ENCODE results near the gene ZNF814.

DNA sequence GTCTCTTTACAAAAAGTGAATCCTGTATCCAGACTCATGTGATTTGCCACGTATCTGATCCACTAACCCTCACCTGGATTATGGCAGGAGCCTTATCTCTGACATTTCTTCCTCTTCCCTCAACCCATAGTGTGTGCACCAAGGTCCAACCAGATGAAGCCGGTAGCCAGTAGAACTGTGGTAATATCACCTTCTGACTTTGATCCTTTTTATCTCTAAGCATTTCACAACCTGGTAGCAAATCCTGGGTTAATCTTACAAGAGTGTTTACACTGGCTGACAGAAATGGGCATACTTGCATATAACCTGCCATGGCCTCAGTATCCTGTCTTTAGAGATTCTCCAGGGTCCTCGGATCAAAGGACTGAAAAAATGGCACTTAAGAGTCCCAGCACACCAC is 25.7 kb upstream of the ZNF814 start:
- TF ChIP-seq CTCF (IDR thresholded peaks at IDR 0.05; ENCODE audit: borderline replicate concordance, extremely low read depth, low read length, poor library complexity, severe bottlenecking) (no peak), EZH2 (IDR thresholded peaks at IDR 0.05; ENCODE audit: borderline replicate concordance, low read depth, low read length, severe bottlenecking) (no peak)
